Neutrophil (primary cell): ENCODE results near the gene APOA1.

Experiments used
- H3K27ac ChIP-seq: fragments of 200-600 bp; sonication (generic); 2 replicates; pipeline ENCODE4 v1.5.1; 2016; ENCODE audit warnings: mild to moderate bottlenecking, moderate library complexity
- H3K27me3 ChIP-seq: fragments of 200-600 bp; sonication (generic); 2 replicates; pipeline ENCODE4 v1.6.0; 2016; ENCODE audit warnings: mild to moderate bottlenecking
- H3K36me3 ChIP-seq: fragments of 200-600 bp; sonication (generic); 2 replicates; pipeline ENCODE4 v1.5.1; 2017
- H3K4me1 ChIP-seq, 2 experiments: fragments of 200-600 bp in 1 of 2; sonication (generic) in 1 of 2; 1 replicate in 1 of 2; 2 replicates in 1 of 2; pipeline versions ENCODE4 v1.5.1 to v1.6.1; 2013 to 2016; ENCODE audit warnings: low read depth in 1 of 2, low read length in 1 of 2, mild to moderate bottlenecking in 1 of 2, moderate library complexity in 1 of 2; ENCODE audit not compliant: control insufficient read depth in 1 of 2, insufficient read depth in 1 of 2
- H3K4me3 ChIP-seq, 2 experiments: fragments of 200-600 bp in 1 of 2; sonication (generic) in 1 of 2; 1 replicate in 1 of 2; 2 replicates in 1 of 2; pipeline ENCODE4 v1.5.1; 2013 to 2016; ENCODE audit warnings: low read depth in 1 of 2, low read length in 1 of 2, mild to moderate bottlenecking in 1 of 2, moderate library complexity in 1 of 2
- H3K9me3 ChIP-seq: fragments of 200-600 bp; sonication (generic); 2 replicates; pipeline ENCODE4 v1.5.1; 2016
- CTCF ChIP-seq: fragments of 200-600 bp; sonication (generic); IDR thresholded peaks from 2 replicates; pipeline ENCODE4 v1.5.1; 2016; ENCODE audit warnings: antibody characterized with exemption

The APOA1 gene

GRCh38 chr11:116825434-116825833 is 12.0 kb downstream of the APOA1 start:
- no peak overlapping the region for H3K4me3 ChIP-seq
- H3K27ac ChIP-seq = no peak overlapping the region
- no peak for TF ChIP-seq CTCF
- H3K27me3 ChIP-seq = no peaks in the 10 kb centered on the region
- H3K4me1 ChIP-seq = no peaks in the 10 kb centered on the region
- no peaks in the 10 kb centered on the region for H3K9me3 ChIP-seq
- H3K36me3 ChIP-seq = no peaks in the 10 kb centered on the region

GRCh38 chr11:116823031-116823843 is 14.2 kb downstream of the APOA1 start, which contains the start of gene APOA4:
Gene APOA4 (minus strand): TSS chr11:116823304. CDS start chr11:116823191, 113 bp downstream.
- H3K27me3 ChIP-seq = no peaks in the 10 kb centered on the region
- no peak within 1 kb of the TSS for H3K27ac ChIP-seq
- no peaks in the 10 kb centered on the region for H3K4me1 ChIP-seq
- H3K9me3 ChIP-seq = no peaks in the 10 kb centered on the region
- no peak for TF ChIP-seq CTCF
- no peaks in the 10 kb centered on the region for H3K36me3 ChIP-seq
- H3K4me3 ChIP-seq = no peak within 1 kb of the TSS

- H3K36me3 ChIP-seq = no peaks in the 10 kb centered on the region
- H3K4me1 ChIP-seq = no peaks in the 10 kb centered on the region
- no peak overlapping the region for H3K4me3 ChIP-seq
- H3K9me3 ChIP-seq = no peaks in the 10 kb centered on the region
- no peak overlapping the region for H3K27ac ChIP-seq
- no peak for TF ChIP-seq CTCF
- no peaks in the 10 kb centered on the region for H3K27me3 ChIP-seq
These were observed 14.8 kb downstream of the APOA1 start for GRCh38 chr11:116822575-116822974.

GRCh38 chr11:116821050-116821918 is 16.1 kb downstream of the APOA1 start:
- H3K4me1 ChIP-seq = no peaks in the 10 kb centered on the region
- no peaks in the 10 kb centered on the region for H3K9me3 ChIP-seq
- H3K36me3 ChIP-seq = no peaks in the 10 kb centered on the region
- no peak overlapping the region for H3K27ac ChIP-seq
- H3K4me3 ChIP-seq = no peak overlapping the region
- no peaks in the 10 kb centered on the region for H3K27me3 ChIP-seq
- no peak for TF ChIP-seq CTCF

- no peaks in the 10 kb centered on the region for H3K9me3 ChIP-seq
- TF ChIP-seq CTCF = no peak
- no peaks in the 10 kb centered on the region for H3K27me3 ChIP-seq
- H3K36me3 ChIP-seq = no peaks in the 10 kb centered on the region
- no peak overlapping the region for H3K27ac ChIP-seq
- no peaks in the 10 kb centered on the region for H3K4me1 ChIP-seq
- H3K4me3 ChIP-seq = no peak overlapping the region
These were observed 18.4 kb downstream of the APOA1 start for GRCh38 chr11:116819049-116819448.
